ENCODE results near the gene LRRC59. TPM values are rescaled to one million over a fixed set of nuclear protein-coding genes. Genes with fewer than 3 reads are reported as not detected.

LRRC59 gene
- 10 to 100 TPM; 56.0 to 62.2 TPM for total RNA-seq
- 74.4 TPM for polyA plus RNA-seq (ENCODE audit: insufficient read depth, low read depth, low replicate concordance)
- long read RNA-seq, donor 1, transcript LRRC59-201 (7 exons, 2,910 nt) = major isoform, 21 of 23 reads
- long read RNA-seq, donor 1, partial matches to known transcripts = 0 of 23 reads
- long read RNA-seq, donor 1, other reads (novel, unspliced or antisense) = 0 of 23 reads
- long read RNA-seq, donor 2, transcript LRRC59-201 (7 exons, 2,910 nt) = major isoform, 19 of 19 reads
- long read RNA-seq, donor 2, partial matches to known transcripts = 0 of 19 reads
- long read RNA-seq, donor 2, other reads (novel, unspliced or antisense) = 0 of 19 reads

DNA sequence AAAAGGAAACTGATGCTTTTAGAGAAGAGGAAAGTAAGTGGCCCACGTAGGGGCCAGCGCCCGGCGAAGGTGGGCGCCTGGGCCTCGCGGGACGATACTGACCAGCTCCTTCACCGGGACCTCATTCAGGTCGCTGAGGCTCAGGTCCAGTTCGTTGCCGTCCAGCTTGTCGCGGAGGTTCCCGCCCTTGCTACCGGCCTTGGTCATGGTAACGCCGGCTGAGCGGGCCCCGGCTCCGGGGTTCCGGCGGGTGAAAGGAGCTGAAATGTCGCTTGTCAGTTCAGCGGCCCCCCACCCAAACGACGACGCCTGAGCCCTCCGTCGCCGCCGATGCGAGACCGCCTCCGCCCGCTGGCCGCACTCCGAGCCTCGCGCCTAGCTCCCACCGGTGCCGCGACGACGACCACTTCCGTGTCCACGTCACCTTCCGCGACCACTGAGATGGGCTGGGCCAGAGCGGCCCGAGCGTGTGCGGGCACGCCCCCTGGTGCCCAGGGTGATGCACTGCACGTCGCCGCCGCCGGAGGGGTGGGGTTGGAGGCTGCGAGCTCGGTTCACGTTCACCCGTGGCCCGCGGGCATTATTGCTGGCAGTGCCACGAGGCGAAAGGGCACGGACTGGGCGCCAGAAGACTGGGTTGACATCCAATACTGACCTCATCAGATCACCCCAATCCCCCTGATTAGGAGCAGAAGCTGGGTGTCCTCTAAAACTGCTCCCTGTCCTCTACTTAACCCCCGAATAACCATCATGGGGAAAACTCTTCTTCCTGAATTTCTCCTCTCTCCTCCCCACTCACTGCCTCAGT is at the start of gene LRRC59:
Gene LRRC59 (minus strand): TSS at position 413 of the 808 bp plus-strand sequence. CDS start 206 bp downstream, at position 207.
- Histone ChIP-seq H3K9me3 (no peaks in the 10 kb centered on the region), H3K27ac (peak within 1 kb of the TSS; percentile 52 to 81), H3K27me3 (no peaks in the 10 kb centered on the region), H3K4me1 (peaks cover 28% of the 10 kb centered on the region), H3K36me3 (ENCODE audit: low read depth, missing control alignments) (no peaks in the 10 kb centered on the region), H3K4me3 (peak within 1 kb of the TSS; percentile 87 to 92)
- intact Hi-C loops (cut with DNase I; ENCODE audit: low total_unique reads) = no loop called here
- DNase-seq = peak; percentile 92
- WGBS, 2 donors = 1% methylated on average over 41 to 66 of the region's 70 CpGs
- no peak for TF ChIP-seq POLR2A (IDR thresholded peaks at IDR 0.05)
- TF ChIP-seq CTCF (IDR thresholded peaks at IDR 0.05) = peak; percentile 96 to 98 (median 97)

GRCh38 chr17:50445730-50446325 is 48.5 kb upstream of the LRRC59 start:
- Histone ChIP-seq H3K27ac (no peak overlapping the region), H3K36me3 (ENCODE audit: low read depth, missing control alignments) (no peaks in the 10 kb centered on the region), H3K4me1 (peaks cover 12% of the 10 kb centered on the region), H3K9me3 (no peaks in the 10 kb centered on the region), H3K4me3 (no peak overlapping the region), H3K27me3 (no peaks in the 10 kb centered on the region)
- 66 to 76% methylated on average over 1 of the region's 1 CpG for WGBS, 2 donors
- no peak for TF ChIP-seq CTCF (IDR thresholded peaks at IDR 0.05)
- no peak for TF ChIP-seq POLR2A (IDR thresholded peaks at IDR 0.05)
- DNase-seq = no peak
- intact Hi-C loops (cut with DNase I; ENCODE audit: low total_unique reads) = no loop called here

DNA sequence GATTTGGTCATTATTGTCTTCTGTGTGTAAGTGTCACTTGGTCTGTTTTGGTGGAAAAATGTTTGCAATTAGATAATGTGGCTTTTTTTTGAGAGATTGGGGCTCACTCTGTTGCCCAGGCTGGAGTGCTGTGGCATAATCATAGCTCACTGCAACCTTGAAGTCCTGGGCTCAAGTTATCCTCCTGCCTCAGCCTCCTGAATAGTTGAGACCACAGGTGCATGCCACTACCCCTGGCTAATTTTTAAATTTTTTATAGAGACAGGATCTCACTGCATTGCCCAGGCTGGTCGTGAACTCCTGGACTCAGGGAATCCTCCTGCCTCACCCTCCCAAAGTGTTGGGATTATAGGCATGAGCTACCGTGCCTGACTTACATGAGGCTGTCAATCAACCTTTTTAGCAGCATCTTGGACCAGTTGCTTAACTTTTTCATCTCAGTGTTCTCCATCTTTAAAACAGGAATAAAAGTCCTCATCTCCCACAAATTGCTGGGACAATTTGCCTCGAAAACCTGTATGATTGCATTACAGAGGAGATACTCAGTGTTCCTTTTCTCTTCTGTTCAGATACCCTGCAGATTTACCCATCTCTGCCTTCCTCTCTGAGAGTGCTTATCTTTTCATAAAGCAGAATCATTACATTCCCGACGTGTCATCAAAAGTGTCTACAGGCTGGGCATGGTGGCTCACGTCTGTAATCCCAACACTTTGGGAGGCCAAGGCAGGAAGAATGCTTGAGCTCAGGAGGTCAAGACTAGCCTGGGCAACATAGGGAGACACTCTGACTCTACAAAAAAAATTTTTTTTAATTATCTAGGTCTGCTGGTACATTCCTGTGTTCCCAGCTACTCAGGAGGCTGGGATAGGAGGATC is 47.8 kb upstream of the LRRC59 start:
- no peak overlapping the region for H3K27ac ChIP-seq

More for the DNA sequence above, 47.8 kb upstream of the LRRC59 start:
- Histone ChIP-seq H3K4me3 (no peak overlapping the region), H3K4me1 (peaks cover 12% of the 10 kb centered on the region), H3K27me3 (no peaks in the 10 kb centered on the region), H3K36me3 (ENCODE audit: low read depth, missing control alignments) (no peaks in the 10 kb centered on the region), H3K9me3 (no peaks in the 10 kb centered on the region)
- DNase-seq = no peak
- intact Hi-C loops (cut with DNase I; ENCODE audit: low total_unique reads) = no loop called here
- WGBS, 2 donors = 70% methylated on average over 6 of the region's 6 CpGs
- TF ChIP-seq POLR2A (IDR thresholded peaks at IDR 0.05) = no peak
- TF ChIP-seq CTCF (IDR thresholded peaks at IDR 0.05) = no peak
